K562 (cell line): ENCODE measurements around the gene SLC28A3. TPM values are rescaled to one million over a fixed set of nuclear protein-coding genes. Genes with fewer than 3 reads are reported as not detected.

Source experiments
- ATAC-seq: fragments of 200-7000 bp; cut with Tn5 transposase; 3 replicates; pipeline ENCODE4 v1.9.1; 2020; ENCODE audit warnings: moderate library complexity
- BruUV-seq: library from RNA; stranded (reverse); fragments of 400-500 nt; replicated peaks from 2 replicates; lab custom pipeline; 2021; lab: Mats Ljungman, UMichigan
- CTCF ChIA-PET: fragments of 300-600 bp; formaldehyde crosslinking; extraction: SDS; loops from one replicate; lab custom pipeline; 2021; ENCODE audit warnings: low intra/inter-chr PET ratio; lab: Yijun Ruan, JAX
- POLR2A ChIA-PET: fragments of 300-600, 350-650 bp; sonication (Branson Sonifier 250); formaldehyde crosslinking; extraction: SDS; loops from one replicate; lab custom pipeline; 2021; ENCODE audit warnings: antibody characterized with exemption, inconsistent platforms; lab: Yijun Ruan, JAX
- DNase-seq, 4 experiments: peaks; one replicate each; pipeline versions ENCODE4 v3.0.0 to v3.0.0-alpha.2; 2011 to 2018; ENCODE audit warnings: low spot score in 3 of 4, mixed read lengths in 3 of 4; ENCODE audit errors: extremely low read depth in 1 of 4
- FAIRE-seq: peaks from 2 replicates; lab custom pipeline; 2011; peaks lifted over from hg19 to GRCh38; lab: Jason Lieb, UNC
- H2AFZ ChIP-seq: 2 replicates; pipeline ENCODE4 v1.6.0; 2011; ENCODE audit warnings: low read depth, low read length, control low read depth, inconsistent platforms
- H3K27ac ChIP-seq: fragments of 200-600 bp; 3 replicates; pipeline ENCODE4 v1.8.0; 2011; ENCODE audit warnings: low read depth, mild to moderate bottlenecking, control low read depth, inconsistent platforms, low read length, moderate library complexity, mixed read lengths; ENCODE audit errors: extremely low read depth
- H3K27me3 ChIP-seq, 2 experiments: fragments of 300-600 bp in 1 of 2; 2 replicates in 1 of 2; 3 replicates in 1 of 2; pipeline versions ENCODE4 v1.6.0 to v1.8.0; 2011; ENCODE audit warnings: inconsistent platforms in 2 of 2, low read length in 2 of 2, mild to moderate bottlenecking in 1 of 2, mixed read lengths in 1 of 2, moderate library complexity in 1 of 2; ENCODE audit not compliant: control insufficient read depth in 2 of 2, insufficient read depth in 2 of 2
- H3K36me3 ChIP-seq: fragments of 300-600 bp; 3 replicates; pipeline ENCODE4 v1.8.0; 2011; ENCODE audit warnings: mild to moderate bottlenecking, low read length, inconsistent platforms; ENCODE audit not compliant: control insufficient read depth, insufficient read depth
- H3K4me1 ChIP-seq, 2 experiments: fragments of 200-600 bp in 1 of 2; replicated peaks in 1 of 2; 2 replicates in 1 of 2; 3 replicates in 1 of 2; pipeline versions ENCODE4 v1.5.1 to v1.8.0; 2011; ENCODE audit warnings: inconsistent platforms in 2 of 2, low read length in 2 of 2, mild to moderate bottlenecking in 1 of 2, mixed read lengths in 1 of 2, moderate library complexity in 1 of 2; ENCODE audit not compliant: control insufficient read depth in 2 of 2, insufficient read depth in 2 of 2
- H3K4me2 ChIP-seq: 2 replicates; pipeline ENCODE4 v1.6.1; 2011; ENCODE audit warnings: low read length, control low read depth, inconsistent platforms, mixed read lengths; ENCODE audit not compliant: insufficient read depth
- H3K4me3 ChIP-seq: fragments of 200-600 bp; sonication (generic), shearing (Covaris generic); 2 replicates; pipeline ENCODE4 v1.5.1; 2016; ENCODE audit warnings: control low read depth, inconsistent platforms
- H3K79me2 ChIP-seq: fragments of 200-600 bp; 3 replicates; pipeline ENCODE4 v1.8.0; 2011; ENCODE audit warnings: low read length, inconsistent platforms; ENCODE audit not compliant: control insufficient read depth, insufficient read depth
- H3K9ac ChIP-seq, 2 experiments: 2 replicates each; pipeline versions ENCODE4 v1.6.0 to v1.6.1; 2011; ENCODE audit warnings: low read depth in 2 of 2, low read length in 2 of 2, control low read depth in 1 of 2, inconsistent platforms in 1 of 2, mild to moderate bottlenecking in 1 of 2, mixed read lengths in 1 of 2; ENCODE audit not compliant: insufficient read depth in 1 of 2
- H3K9me1 ChIP-seq: one replicate; pipeline ENCODE4 v1.6.0; 2011; ENCODE audit warnings: inconsistent platforms, mild to moderate bottlenecking, low read length, moderate library complexity; ENCODE audit not compliant: control insufficient read depth, insufficient read depth
- H3K9me3 ChIP-seq: replicated peaks from 2 replicates; pipeline ENCODE4 v1.5.1; 2011; ENCODE audit warnings: low read depth, low read length, inconsistent platforms; ENCODE audit not compliant: control insufficient read depth, insufficient read depth
- H4K20me1 ChIP-seq: replicated peaks from 2 replicates; pipeline ENCODE4 v1.6.1; 2011; ENCODE audit warnings: low read length, inconsistent platforms, mixed read lengths; ENCODE audit not compliant: control insufficient read depth, insufficient read depth
- C11orf30 ChIP-seq: fragments of 450-650 bp; IDR thresholded peaks from 2 replicates; pipeline ENCODE4 v1.6.1; 2016; ENCODE audit warnings: low read depth, mild to moderate bottlenecking
- CCAR2 ChIP-seq: fragments of 200-400 bp; formaldehyde crosslinking; IDR thresholded peaks from 2 replicates; pipeline ENCODE4 v1.6.1; 2017; ENCODE audit warnings: mild to moderate bottlenecking, low read depth, low read length
- CREB1 ChIP-seq, 2 experiments: sonication (generic) in 1 of 2; formaldehyde crosslinking in 1 of 2; IDR thresholded peaks; 2 replicates each; pipeline versions ENCODE4 v1.6.1 to v1.8.0; 2012 to 2022; ENCODE audit warnings: inconsistent platforms in 1 of 2, mild to moderate bottlenecking in 1 of 2, missing genetic modification reagents in 1 of 2, moderate library complexity in 1 of 2
- CREB3 ChIP-seq: fragments of 450-650 bp; conservative IDR thresholded peaks from 2 replicates; pipeline ENCODE4 v1.6.1; 2016; ENCODE audit warnings: missing genetic modification characterization, low read depth, mild to moderate bottlenecking, missing compliant biosample characterization, moderate library complexity
- GTF2A2 ChIP-seq: IDR thresholded peaks from 2 replicates; pipeline ENCODE4 v1.6.1; 2016; ENCODE audit warnings: mild to moderate bottlenecking, missing genetic modification characterization, missing compliant biosample characterization
- JUND ChIP-seq, 2 experiments: IDR thresholded peaks; 2 replicates in 1 of 2; 3 replicates in 1 of 2; pipeline ENCODE4 v1.6.1; 2011; ENCODE audit warnings: borderline replicate concordance in 2 of 2, low read depth in 2 of 2, low read length in 2 of 2, improper control_type of control experiment in 1 of 2, missing biosample characterization in 1 of 2, missing genetic modification characterization in 1 of 2, missing genetic modification reagents in 1 of 2
- KLF10 ChIP-seq: fragments of 250-450 bp; sonication (Bioruptor Pico); IDR thresholded peaks from 2 replicates; pipeline ENCODE4 v1.6.1; 2021; ENCODE audit warnings: matching md5 sums
- MTA2 ChIP-seq: fragments of 450-650 bp; IDR thresholded peaks from 2 replicates; pipeline ENCODE4 v1.6.1; 2016; ENCODE audit warnings: low read depth
- NR2C1 ChIP-seq, 2 experiments: fragments of 450-650 bp; IDR thresholded peaks; 2 replicates each; pipeline ENCODE4 v1.6.1; 2017; ENCODE audit warnings: mild to moderate bottlenecking in 2 of 2, antibody characterized with exemption in 1 of 2, inconsistent platforms in 1 of 2, missing compliant biosample characterization in 1 of 2, missing genetic modification characterization in 1 of 2
- NR3C1 ChIP-seq: sonication (generic); formaldehyde crosslinking; IDR thresholded peaks from 2 replicates; pipeline ENCODE4 v1.8.1; 2022; ENCODE audit warnings: missing genetic modification reagents
- POLR2G ChIP-seq: fragments of 200-400 bp; formaldehyde crosslinking; IDR thresholded peaks from 2 replicates; pipeline ENCODE4 v1.6.1; 2017; ENCODE audit warnings: low read depth, mild to moderate bottlenecking, antibody characterized with exemption, low read length, moderate library complexity
- TRIM24 ChIP-seq, 2 experiments: fragments of 450-650 bp; IDR thresholded peaks; 2 replicates each; pipeline ENCODE4 v1.6.1; 2016
- ZNF175 ChIP-seq: fragments of 200-800 bp; sonication (Bioruptor generic); IDR thresholded peaks from 2 replicates; pipeline ENCODE4 v1.6.1; 2016; ENCODE audit warnings: low read depth, mild to moderate bottlenecking, missing genetic modification characterization, missing compliant biosample characterization
- ZNF766 ChIP-seq: fragments of 200-800 bp; sonication (Bioruptor generic); conservative IDR thresholded peaks from 2 replicates; pipeline ENCODE4 v1.6.1; 2016; ENCODE audit warnings: missing genetic modification characterization, missing compliant biosample characterization
- WGBS: fragments of 100-300 bp; shearing (Covaris generic); methylation state at CpG from one replicate; pipeline ENCODE4 v1.1.6; 2016; ENCODE audit warnings: low coverage, mixed read lengths; ENCODE audit not compliant: insufficient coverage; ENCODE audit errors: missing lambda C conversion rate; 5-methylcytosine and 5-hydroxymethylcytosine counted together
- in situ Hi-C: fragments of 300-500 bp; cut with MboI; formaldehyde crosslinking; loops from 4 replicates; pipeline ENCODE4 v1.15.0; 2018; ENCODE audit warnings: inconsistent platforms, mixed read lengths
- intact Hi-C: fragments of 100-400 bp; cut with micrococcal nuclease; formaldehyde crosslinking; loops from 2 replicates; pipeline ENCODE4 v1.14.2; 2022
- polyA plus RNA-seq, 8 experiments: library from polyadenylated mRNA; depleted of rRNA in 4 of 8; stranded (reverse) in 5 of 8; unstranded in 3 of 8; fragments of >200 nt; fragmentation: Nextera tagmentation in 2 of 8; fragmentation: Illumina TruSeq in 1 of 8; extraction: Ambion mirVana in 2 of 8; extraction: Trizol in 1 of 8; gene quantifications; 2 replicates each; pipeline versions ENCODE4 v1.2.1 to v1.2.3, GENCODE V29; 2011 to 2014; ENCODE audit warnings: inconsistent platforms in 1 of 8, missing spikeins in 1 of 8
- total RNA-seq, 7 experiments: library from RNA; depleted of rRNA in 6 of 7; stranded (reverse); fragments of >200 nt in 6 of 7; fragmentation: Illumina TruSeq in 2 of 7; extraction: Trizol in 2 of 7; gene quantifications; 2 replicates each; pipeline versions ENCODE4 v1.2.1 to v1.2.3, GENCODE V29; 2011 to 2021; ENCODE audit warnings: low replicate concordance in 1 of 7

Gene SLC28A3
- total and polyA plus RNA-seq, 9 of the 15 experiments (the other 6 are each of a cell fraction or from before 2014, with no cell fraction given) = not detected

- H3K9ac ChIP-seq = no peak overlapping the region
- no peak for ATAC-seq
- no peak for FAIRE-seq
- ChIA-PET CTCF (no interaction called here), POLR2A (no interaction called here)
- no peak overlapping the region for H3K27ac ChIP-seq
- H4K20me1 ChIP-seq = no peaks in the 10 kb centered on the region
- WGBS = 0% methylated on average over 3 of the region's 3 CpGs
- no TSS peak for BruUV-seq
- H3K36me3 ChIP-seq = no peaks in the 10 kb centered on the region
- no peaks in the 10 kb centered on the region for H3K4me1 ChIP-seq
- H3K4me3 ChIP-seq = no peak overlapping the region
- H3K79me2 ChIP-seq = no peaks in the 10 kb centered on the region
- intact Hi-C loops = no loop called here
- DNase-seq = no peak
- H3K4me2 ChIP-seq = no peak overlapping the region
- H2AFZ ChIP-seq = no peak overlapping the region
- in situ Hi-C loops = no loop called here
- H3K27me3 ChIP-seq = no peaks in the 10 kb centered on the region
- H3K9me3 ChIP-seq = no peaks in the 10 kb centered on the region
- TF ChIP-seq CREB1 (IDR thresholded peaks at IDR 0.05) (no peak), CREB1 (CRISPR knock-in tag; IDR thresholded peaks at IDR 0.05) (no peak), NR2C1 (IDR thresholded peaks at IDR 0.05) (no peak), NR2C1 (tag; IDR thresholded peaks at IDR 0.05) (no peak), MTA2 (no peak), C11orf30 (no peak), ZNF766 (CRISPR knock-in tag) (no peak), ZNF175 (no peak), CREB3 (tag) (no peak), KLF10 (CRISPR knock-in tag) (no peak), POLR2G (no peak), JUND (IDR thresholded peaks at IDR 0.05; ENCODE audit: borderline replicate concordance, low read depth, low read length) (no peak), JUND (tag; IDR thresholded peaks at IDR 0.05; ENCODE audit: borderline replicate concordance, low read depth, low read length) (no peak), TRIM24 (IDR thresholded peaks at IDR 0.05) (no peak), CCAR2 (no peak), GTF2A2 (tag) (no peak), NR3C1 (no peak)
- no peaks in the 10 kb centered on the region for H3K9me1 ChIP-seq
Observed at GRCh38 chr9:84325347-84325973, 15.1 kb downstream of the SLC28A3 start.
